GM12874 (cell line): ENCODE data around the gene SLIT3.

Source experiments
- CTCF ChIP-seq: IDR thresholded peaks from 2 replicates; pipeline ENCODE4 v1.5.1; 2011; ENCODE audit warnings: low read depth, mild to moderate bottlenecking, control low read depth, low read length, moderate library complexity; ENCODE audit not compliant: insufficient read depth

Gene SLIT3

GRCh38 chr5:168637281-168637680 lies 663.7 kb downstream of the SLIT3 start:
- no peak for TF ChIP-seq CTCF

GRCh38 chr5:168624850-168625364 lies 676.0 kb downstream of the SLIT3 start:
- no peak for TF ChIP-seq CTCF

- TF ChIP-seq CTCF = no peak
These were observed 680.1 kb downstream of the SLIT3 start for GRCh38 chr5:168620807-168621206.

GRCh38 chr5:168614661-168615060 lies 686.3 kb downstream of the SLIT3 start:
- no peak for TF ChIP-seq CTCF

- no peak for TF ChIP-seq CTCF
These were observed 686.9 kb downstream of the SLIT3 start for GRCh38 chr5:168613996-168614395.

- no peak for TF ChIP-seq CTCF
These were observed 687.5 kb downstream of the SLIT3 start for GRCh38 chr5:168613396-168613795.

GRCh38 chr5:168612996-168613395 lies 687.9 kb downstream of the SLIT3 start:
- TF ChIP-seq CTCF = no peak
